HG03442 (cell line): ENCODE measurements around the gene TRPM6.

Experiments
- ATAC-seq: cut with Tn5 transposase; IDR thresholded peaks from one replicate; pipeline ENCODE4 v1.9.1; 2021; ENCODE audit warnings: mild to moderate bottlenecking, moderate library complexity; ENCODE audit not compliant: unreplicated experiment

TRPM6 gene

GRCh38 chr9:74775396-74775795, 112.3 kb downstream of the TRPM6 start:
- no peak for ATAC-seq

GRCh38 chr9:74773886-74774479, 113.7 kb downstream of the TRPM6 start:
- peak; percentile 52 for ATAC-seq

- peak; percentile 66 for ATAC-seq
These were observed 115.6 kb downstream of the TRPM6 start for GRCh38 chr9:74772121-74772520.

GRCh38 chr9:74771672-74772071, 116.0 kb downstream of the TRPM6 start:
- ATAC-seq: no peak

- ATAC-seq: no peak
These were observed 116.5 kb downstream of the TRPM6 start for GRCh38 chr9:74771262-74771585.

GRCh38 chr9:74770508-74771261, 117.0 kb downstream of the TRPM6 start:
- ATAC-seq: peak; percentile 57

GRCh38 chr9:74765481-74765971, 122.2 kb downstream of the TRPM6 start:
- no peak for ATAC-seq

- no peak for ATAC-seq
These were observed 124.8 kb downstream of the TRPM6 start for GRCh38 chr9:74762950-74763349.

- ATAC-seq: no peak
These were observed 127.6 kb downstream of the TRPM6 start for GRCh38 chr9:74760031-74760700.

GRCh38 chr9:74755999-74756398, 131.7 kb downstream of the TRPM6 start:
- no peak for ATAC-seq

GRCh38 chr9:74755355-74755754, 132.4 kb downstream of the TRPM6 start:
- no peak for ATAC-seq

- no peak for ATAC-seq
These were observed 134.1 kb downstream of the TRPM6 start for GRCh38 chr9:74753650-74754049.

GRCh38 chr9:74748966-74749365, 138.8 kb downstream of the TRPM6 start:
- ATAC-seq: no peak

- no peak for ATAC-seq
These were observed 144.7 kb downstream of the TRPM6 start for GRCh38 chr9:74742792-74743730.

GRCh38 chr9:74742191-74742790, 145.4 kb downstream of the TRPM6 start:
- no peak for ATAC-seq

GRCh38 chr9:74736646-74737045, 151.1 kb downstream of the TRPM6 start:
- no peak for ATAC-seq

GRCh38 chr9:74735761-74736160, 152.0 kb downstream of the TRPM6 start:
- ATAC-seq: no peak

GRCh38 chr9:74729136-74729695, 158.5 kb downstream of the TRPM6 start:
- ATAC-seq: no peak

- ATAC-seq: no peak
These were observed 159.5 kb downstream of the TRPM6 start for GRCh38 chr9:74728176-74728575.

- no peak for ATAC-seq
These were observed 161.1 kb downstream of the TRPM6 start for GRCh38 chr9:74726581-74726980.
